BE2C (cell line): ENCODE measurements around the gene RPRD2.

Experiments used
- DNase-seq: peaks from one replicate; pipeline ENCODE4 v3.0.0-alpha.2; 2020
- H3K27me3 ChIP-seq: fragments of 250-450 bp; sonication (Bioruptor Pico); 2 replicates; pipeline ENCODE4 v1.5.1; 2020; ENCODE audit warnings: mild to moderate bottlenecking
- H3K36me3 ChIP-seq: fragments of 250-450 bp; sonication (Bioruptor Pico); 2 replicates; pipeline ENCODE4 v1.5.1; 2020; ENCODE audit warnings: mild to moderate bottlenecking
- H3K4me1 ChIP-seq: fragments of 250-450 bp; sonication (Bioruptor Pico); 2 replicates; pipeline ENCODE4 v1.5.1; 2020
- H3K4me3 ChIP-seq: 2 replicates; pipeline ENCODE4 v1.5.1; 2011; ENCODE audit warnings: low read depth, low read length
- H3K9me3 ChIP-seq: fragments of 250-450 bp; sonication (Bioruptor Pico); 2 replicates; pipeline ENCODE4 v1.5.1; 2020
- CTCF ChIP-seq: IDR thresholded peaks from 2 replicates; pipeline ENCODE4 v1.5.1; 2012; ENCODE audit warnings: mild to moderate bottlenecking, low read depth, low read length

RPRD2 gene

GRCh38 chr1:150397392-150398032 lies 33.6 kb downstream of the RPRD2 start:
- Histone ChIP-seq H3K36me3 (no peaks in the 10 kb centered on the region; the same call in 1 of the 2 replicates), H3K27me3 (no peaks in the 10 kb centered on the region), H3K4me1 (no peaks in the 10 kb centered on the region), H3K9me3 (0 out of 2 replicates have a peak, but pooled peaks cover 2% of the 10 kb centered on the region), H3K4me3 (no peak overlapping the region)
- no peak for TF ChIP-seq CTCF
- DNase-seq: no peak

- DNase-seq: no peak
- Histone ChIP-seq H3K36me3 (no peaks in the 10 kb centered on the region), H3K4me3 (no peak overlapping the region), H3K9me3 (no peaks in the 10 kb centered on the region), H3K4me1 (no peaks in the 10 kb centered on the region), H3K27me3 (no peaks in the 10 kb centered on the region)
- TF ChIP-seq CTCF: no peak
Measured at GRCh38 chr1:150404465-150404864, 40.5 kb downstream of the RPRD2 start.

GRCh38 chr1:150405660-150406059 lies 41.7 kb downstream of the RPRD2 start:
- Histone ChIP-seq H3K9me3 (no peaks in the 10 kb centered on the region), H3K36me3 (no peaks in the 10 kb centered on the region), H3K4me3 (no peak overlapping the region), H3K27me3 (no peaks in the 10 kb centered on the region), H3K4me1 (no peaks in the 10 kb centered on the region)
- no peak for TF ChIP-seq CTCF
- no peak for DNase-seq

GRCh38 chr1:150406483-150406882 lies 42.5 kb downstream of the RPRD2 start:
- no peaks in the 10 kb centered on the region for H3K36me3 ChIP-seq
- H3K9me3 ChIP-seq: no peaks in the 10 kb centered on the region
- TF ChIP-seq CTCF: no peak
- no peaks in the 10 kb centered on the region for H3K4me1 ChIP-seq
- H3K4me3 ChIP-seq: no peak overlapping the region
- H3K27me3 ChIP-seq: no peaks in the 10 kb centered on the region
- DNase-seq: no peak

GRCh38 chr1:150407330-150407729 lies 43.4 kb downstream of the RPRD2 start:
- Histone ChIP-seq H3K27me3 (no peaks in the 10 kb centered on the region), H3K4me1 (no peaks in the 10 kb centered on the region), H3K9me3 (no peaks in the 10 kb centered on the region), H3K4me3 (no peak overlapping the region), H3K36me3 (no peaks in the 10 kb centered on the region)
- no peak for DNase-seq
- TF ChIP-seq CTCF: no peak

GRCh38 chr1:150408800-150409199 lies 44.9 kb downstream of the RPRD2 start:
- H3K4me3 ChIP-seq: no peak overlapping the region
- no peaks in the 10 kb centered on the region for H3K4me1 ChIP-seq

More at GRCh38 chr1:150408800-150409199, 44.9 kb downstream of the RPRD2 start:
- no peak for DNase-seq
- TF ChIP-seq CTCF: no peak
- Histone ChIP-seq H3K9me3 (no peaks in the 10 kb centered on the region), H3K36me3 (no peaks in the 10 kb centered on the region), H3K27me3 (no peaks in the 10 kb centered on the region)
